ENCODE data around the gene ZBTB48. TPM values are rescaled to one million over a fixed set of nuclear protein-coding genes. Genes with fewer than 3 reads are reported as not detected.
"Not testable (repeated sequence)": the region's sequence is repeated elsewhere in the genome, so short reads cannot be mapped to it uniquely, and the experiment has no call there.

Gene ZBTB48
- total RNA-seq, 1 donor from 2014 or later, result 19.9 TPM

DNA sequence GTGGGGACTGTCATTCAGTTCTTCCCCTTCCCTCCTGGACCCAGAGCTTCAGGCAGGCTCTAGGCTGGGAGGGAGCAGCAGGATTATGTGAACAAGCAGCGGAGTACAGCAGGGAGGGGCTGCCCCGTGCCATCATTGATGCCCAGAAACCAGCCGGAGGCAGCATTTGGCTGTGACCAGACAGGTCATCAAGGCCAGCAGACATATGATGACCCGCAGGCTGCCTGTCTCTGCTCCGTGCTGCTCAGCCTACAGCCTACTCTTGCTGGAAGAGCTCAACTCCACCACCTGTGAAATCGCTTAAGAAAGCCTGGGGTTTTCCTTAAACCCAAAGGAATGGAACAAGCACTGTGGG is 18.0 kb downstream of the ZBTB48 start:
- H3K4me1 Mint-ChIP-seq (ENCODE audit: low read depth), result peaks cover 27% of the 10 kb centered on the region
- no peak for TF ChIP-seq CTCF (IDR thresholded peaks at IDR 0.05)
- H3K4me3 Mint-ChIP-seq (ENCODE audit: unreplicated experiment), result no peak overlapping the region
- peaks cover 18% of the 10 kb centered on the region for H3K36me3 Mint-ChIP-seq (ENCODE audit: low read depth)
- H3K27me3 Mint-ChIP-seq (ENCODE audit: low read depth), result no peaks in the 10 kb centered on the region
- no peaks in the 10 kb centered on the region for H3K9me3 Mint-ChIP-seq (ENCODE audit: low read depth)
- H3K27ac Mint-ChIP-seq (ENCODE audit: unreplicated experiment), result no peak overlapping the region
- no peak for DNase-seq (ENCODE audit: low spot score)

DNA sequence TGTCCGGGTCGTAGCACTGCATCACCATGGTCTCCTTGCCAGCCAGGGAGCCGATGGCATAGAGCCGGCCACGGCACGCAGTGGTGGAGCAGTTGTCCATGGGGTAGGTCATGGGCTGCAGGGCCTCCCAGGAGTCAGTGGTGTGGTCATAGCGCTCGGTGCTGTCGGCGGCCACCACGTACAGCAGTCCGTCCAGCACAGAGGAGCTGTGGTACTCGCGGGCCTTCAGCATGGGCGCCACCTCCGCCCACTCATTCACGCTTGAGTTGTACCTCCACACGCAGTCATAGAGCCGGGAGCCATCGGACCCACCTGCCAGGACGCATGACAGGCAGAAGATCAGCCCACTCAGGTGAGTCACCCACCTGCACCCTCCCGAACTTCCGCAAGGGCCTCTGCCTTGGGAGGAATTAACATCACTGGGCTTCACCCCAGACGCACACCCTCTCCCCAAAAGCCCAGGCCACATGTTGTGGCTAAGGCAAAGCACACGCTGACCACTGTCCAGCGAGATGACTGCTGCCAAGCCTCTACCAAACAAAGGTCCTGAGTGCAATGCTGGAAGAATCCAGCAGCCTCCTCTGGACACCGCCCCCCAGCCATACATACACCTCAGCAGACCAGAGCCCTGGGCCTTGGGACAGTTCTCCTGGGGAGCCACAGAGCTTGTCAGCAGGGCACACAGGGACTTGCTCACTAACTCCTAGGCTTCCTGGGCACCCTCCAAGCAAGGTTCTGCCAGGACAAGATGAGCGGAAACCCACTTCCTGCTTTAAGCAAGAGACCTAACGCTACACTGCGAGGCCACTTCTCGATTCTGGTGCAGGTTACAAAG is 19.6 kb downstream of the ZBTB48 start:
- Mint-ChIP-seq H3K27ac (ENCODE audit: unreplicated experiment) (peak overlapping the region; percentile 36), H3K4me3 (ENCODE audit: unreplicated experiment) (peak overlapping the region; percentile 86), H3K27me3 (ENCODE audit: low read depth) (no peaks in the 10 kb centered on the region), H3K36me3 (ENCODE audit: low read depth) (peaks cover 16% of the 10 kb centered on the region), H3K4me1 (ENCODE audit: low read depth) (peaks cover 38% of the 10 kb centered on the region), H3K9me3 (ENCODE audit: low read depth) (no peaks in the 10 kb centered on the region)
- DNase-seq (ENCODE audit: low spot score), result no peak
- TF ChIP-seq CTCF (IDR thresholded peaks at IDR 0.05), result no peak

DNA sequence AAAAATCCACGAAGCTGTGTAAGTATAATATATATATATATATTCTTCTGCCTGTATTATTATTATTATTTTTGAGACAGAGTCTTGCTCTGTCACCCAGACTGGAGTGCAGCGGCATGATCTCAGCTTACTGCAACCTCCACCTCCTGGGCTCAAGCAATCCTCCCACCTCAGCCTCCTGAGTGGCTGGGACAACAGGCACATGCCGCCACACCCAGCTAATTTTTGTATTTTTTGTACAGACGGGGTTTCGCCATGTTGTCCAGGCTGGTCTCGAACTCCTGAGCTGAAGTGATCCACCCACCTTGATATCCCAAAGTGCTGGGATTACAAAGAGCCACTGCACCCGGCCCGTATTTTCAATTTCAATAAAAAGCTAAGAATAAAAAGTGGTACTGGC is 20.2 kb downstream of the ZBTB48 start:
- Mint-ChIP-seq H3K4me3 (ENCODE audit: unreplicated experiment) (peak overlapping the region; percentile 86), H3K27ac (ENCODE audit: unreplicated experiment) (peak overlapping the region; percentile 98), H3K4me1 (ENCODE audit: low read depth) (peaks cover 43% of the 10 kb centered on the region), H3K36me3 (ENCODE audit: low read depth) (peaks cover 14% of the 10 kb centered on the region)
- DNase-seq (ENCODE audit: low spot score); H3K27me3 Mint-ChIP-seq (ENCODE audit: low read depth); H3K9me3 Mint-ChIP-seq (ENCODE audit: low read depth): not testable (repeated sequence)

DNA sequence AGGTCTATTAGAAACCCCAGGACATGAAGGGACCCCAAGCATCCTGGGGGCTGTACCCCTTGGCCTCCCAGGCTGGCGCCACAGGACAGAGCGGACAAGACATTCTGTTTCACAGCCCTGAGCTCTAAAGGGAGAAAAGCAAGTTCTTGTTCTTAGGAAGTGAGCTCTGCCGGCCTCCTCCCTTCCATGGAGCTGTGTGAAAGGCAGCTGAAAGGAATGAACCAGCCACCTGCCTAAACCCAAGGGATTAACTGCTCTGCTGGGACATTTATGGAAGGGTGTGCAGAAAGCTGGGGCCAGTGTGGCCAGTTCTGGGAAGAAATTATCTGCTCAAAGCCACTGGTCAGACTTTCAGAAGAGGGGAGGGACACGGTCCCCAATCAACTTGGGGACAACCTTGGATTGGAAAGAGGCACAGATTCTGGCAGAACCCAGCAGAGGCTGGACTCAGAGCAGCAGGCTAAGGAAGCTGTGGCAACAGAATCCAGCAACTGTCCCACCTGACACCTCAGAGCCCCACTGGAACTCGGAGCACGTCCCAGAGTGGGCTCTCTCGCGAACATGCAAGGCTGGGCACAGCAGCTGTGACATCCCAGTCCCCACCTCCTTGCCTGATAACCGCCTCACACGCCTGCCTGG is 20.7 kb downstream of the ZBTB48 start:
- peaks cover 10% of the 10 kb centered on the region for H3K36me3 Mint-ChIP-seq (ENCODE audit: low read depth)

DNA sequence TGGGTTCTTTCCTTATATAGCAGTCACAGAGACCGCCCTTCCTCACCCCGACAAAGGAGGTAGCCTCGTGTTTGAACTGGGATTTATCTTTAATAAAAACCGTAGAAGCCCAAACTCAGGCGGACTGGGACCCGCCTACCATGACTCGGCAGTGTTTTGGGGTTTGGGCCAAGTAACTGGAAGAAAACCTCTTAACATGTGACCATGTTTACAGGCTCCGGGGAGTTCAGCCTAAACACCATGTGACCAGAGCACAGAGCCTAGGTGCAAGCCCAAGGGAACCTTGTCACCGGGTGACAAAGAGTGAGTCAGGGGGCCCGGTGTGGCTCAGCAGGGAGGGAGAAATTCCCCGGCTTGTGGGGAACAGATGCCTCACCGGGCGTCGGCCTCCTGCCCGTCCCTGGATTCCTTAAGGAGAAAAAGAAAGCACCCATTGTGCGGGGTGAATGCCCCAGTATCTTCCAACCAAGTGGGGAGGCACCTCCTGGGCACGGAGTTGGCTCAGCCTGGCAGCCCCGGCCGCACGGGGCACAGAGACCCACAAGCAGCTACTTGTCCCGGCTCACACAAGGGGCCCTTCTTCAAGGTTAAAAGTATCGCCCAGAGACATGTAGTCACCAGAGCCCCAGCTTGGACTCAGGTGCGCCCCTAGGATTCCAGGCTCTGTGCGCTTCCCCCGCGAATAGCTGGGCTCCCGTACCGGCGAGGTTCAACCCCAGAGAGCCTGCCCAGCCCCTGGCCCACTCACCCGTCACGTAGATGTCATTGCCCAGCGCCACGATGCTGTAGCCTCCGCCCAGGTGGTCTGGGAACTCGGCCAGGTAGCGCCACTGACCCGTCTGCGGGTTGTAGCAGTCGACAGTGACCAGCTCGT is 21.5 kb downstream of the ZBTB48 start:
- peaks cover 4% of the 10 kb centered on the region for H3K36me3 Mint-ChIP-seq (ENCODE audit: low read depth)

More for the DNA sequence above, 20.7 kb downstream of the ZBTB48 start:
- Mint-ChIP-seq H3K4me3 (ENCODE audit: unreplicated experiment) (peak overlapping the region; percentile 86), H3K4me1 (ENCODE audit: low read depth) (peaks cover 46% of the 10 kb centered on the region), H3K27me3 (ENCODE audit: low read depth) (no peaks in the 10 kb centered on the region), H3K9me3 (ENCODE audit: low read depth) (no peaks in the 10 kb centered on the region), H3K27ac (ENCODE audit: unreplicated experiment) (peak overlapping the region; percentile 98)
- DNase-seq (ENCODE audit: low spot score), result no peak
- TF ChIP-seq CTCF (IDR thresholded peaks at IDR 0.05), result no peak

More for the DNA sequence above, 21.5 kb downstream of the ZBTB48 start:
- Mint-ChIP-seq H3K4me3 (ENCODE audit: unreplicated experiment) (peak overlapping the region; percentile 86), H3K4me1 (ENCODE audit: low read depth) (peaks cover 42% of the 10 kb centered on the region), H3K27me3 (ENCODE audit: low read depth) (no peaks in the 10 kb centered on the region), H3K9me3 (ENCODE audit: low read depth) (no peaks in the 10 kb centered on the region), H3K27ac (ENCODE audit: unreplicated experiment) (peak overlapping the region; percentile 98)
- DNase-seq (ENCODE audit: low spot score), result no peak
- no peak for TF ChIP-seq CTCF (IDR thresholded peaks at IDR 0.05)
